Activated CD4-positive, alpha-beta T cell treated with anti-CD3 and anti-CD28 coated beads for 1 hour (primary cell): ENCODE data around the gene IFI35.
A peak's percentile ranks its signal among the peaks of the same experiment; 100 is the strongest.
"Not testable (repeated sequence)": the region's sequence is repeated elsewhere in the genome, so short reads cannot be mapped to it uniquely, and the experiment has no call there.

Experiments used
- DNase-seq: peaks from one replicate; pipeline ENCODE4 v3.0.0-alpha.2; 2020

Gene IFI35

GRCh38 chr17:43006639-43007551 lies at the start of gene IFI35:
IFI35 (plus strand) TSS chr17:43006784; CDS start chr17:43006948, 164 bp downstream.
- peak; percentile 83 for DNase-seq

GRCh38 chr17:42964161-42964932 lies 42.2 kb upstream of the IFI35 start, which contains the start of gene AARSD1:
AARSD1 (minus strand) TSS chr17:42964454; CDS start chr17:42964440, 14 bp downstream.
- DNase-seq = peak; percentile 83

- DNase-seq = no peak
Observed at GRCh38 chr17:42967925-42968324, 38.7 kb upstream of the IFI35 start.

- DNase-seq = no peak
Observed at GRCh38 chr17:42969001-42969581, 37.5 kb upstream of the IFI35 start.

GRCh38 chr17:42971589-42971988 lies 35.0 kb upstream of the IFI35 start:
- DNase-seq = no peak

- DNase-seq = not testable (repeated sequence)
Observed at GRCh38 chr17:42973323-42973722, 33.3 kb upstream of the IFI35 start.

GRCh38 chr17:42975265-42975664 lies 31.3 kb upstream of the IFI35 start:
- DNase-seq = no peak

GRCh38 chr17:42975701-42976100 lies 30.9 kb upstream of the IFI35 start:
- DNase-seq = not testable (repeated sequence)

GRCh38 chr17:42979511-42980273 lies 26.9 kb upstream of the IFI35 start, which contains the start of gene PTGES3L:
PTGES3L (minus strand) TSS chr17:42980080; CDS start chr17:42980053, 27 bp downstream.
- no peak for DNase-seq

- DNase-seq = peak; percentile 88
Observed at GRCh38 chr17:42980274-42980765, 26.3 kb upstream of the IFI35 start, which contains the start of gene RUNDC1. RUNDC1 (plus strand) TSS chr17:42980565; CDS start chr17:42980577, 12 bp downstream.

GRCh38 chr17:42980766-42981397 lies 25.7 kb upstream of the IFI35 start:
- DNase-seq = peak; percentile 36

GRCh38 chr17:42982266-42982665 lies 24.3 kb upstream of the IFI35 start:
- DNase-seq = no peak

GRCh38 chr17:42985225-42985624 lies 21.4 kb upstream of the IFI35 start:
- DNase-seq = no peak

GRCh38 chr17:42989141-42989540 lies 17.4 kb upstream of the IFI35 start:
- DNase-seq = no peak

GRCh38 chr17:42989726-42990652 lies 16.6 kb upstream of the IFI35 start:
- DNase-seq = no peak

GRCh38 chr17:42991471-42991870 lies 15.1 kb upstream of the IFI35 start:
- DNase-seq = no peak

GRCh38 chr17:42992872-42993271 lies 13.7 kb upstream of the IFI35 start:
- no peak for DNase-seq

- DNase-seq = not testable (repeated sequence)
Observed at GRCh38 chr17:42993913-42994312, 12.7 kb upstream of the IFI35 start.

- DNase-seq = no peak
Observed at GRCh38 chr17:42997390-42997983, 9.1 kb upstream of the IFI35 start.
